Measurements from ENCODE around the gene NEDD4L. TPM values are rescaled to one million over a fixed set of nuclear protein-coding genes. Genes with fewer than 3 reads are reported as not detected.

The NEDD4L gene
- total RNA-seq, 2 experiments from 2014 or later = 3.2 to 3.3 TPM

DNA sequence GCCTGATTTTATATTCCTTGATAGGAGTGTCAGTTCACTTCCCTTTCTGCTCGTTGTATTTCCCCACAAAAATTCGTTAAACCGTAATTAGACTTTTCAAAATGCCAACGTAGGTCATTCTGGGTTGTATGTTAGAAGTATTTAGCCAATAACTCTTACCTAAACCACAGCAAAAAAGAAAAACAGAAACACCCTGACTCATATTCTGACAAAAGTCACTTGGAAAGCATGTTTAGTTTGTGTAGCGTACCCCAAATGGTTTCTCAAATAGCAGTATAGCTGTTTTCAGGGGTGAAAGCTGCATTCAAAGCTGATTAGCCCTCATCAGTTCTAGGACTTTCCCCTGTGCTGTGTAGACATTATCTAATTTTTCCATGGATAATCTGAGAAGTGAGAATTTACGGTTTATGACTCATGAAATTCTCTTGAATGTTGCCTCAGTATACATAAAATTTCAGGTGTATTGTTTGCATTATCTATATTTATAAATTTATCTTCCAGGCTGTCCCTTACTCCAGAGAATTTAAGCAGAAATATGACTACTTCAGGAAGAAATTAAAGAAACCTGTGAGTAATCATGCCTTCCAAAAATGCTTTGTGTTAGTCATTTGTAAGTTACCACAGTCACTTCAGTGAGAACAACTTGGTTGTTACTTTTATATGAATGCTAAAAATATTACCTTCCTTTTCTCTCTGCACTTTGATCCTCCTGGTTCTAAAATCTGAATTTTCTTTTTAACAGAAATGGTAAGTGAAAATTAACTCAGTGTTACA, 319.9 kb downstream of the NEDD4L start:
- Histone ChIP-seq H3K4me2 (ENCODE audit: low read length) (no peak overlapping the region), H4K20me1 (ENCODE audit: insufficient read depth, low read length) (no peaks in the 10 kb centered on the region), H3K9me3 (ENCODE audit: low read length) (no peaks in the 10 kb centered on the region), H3K9me2 (ENCODE audit: insufficient read depth, low read length) (no peaks in the 10 kb centered on the region), H3K4me3 (ENCODE audit: low read depth, low read length, poor library complexity, severe bottlenecking) (no peak overlapping the region), H3K79me2 (ENCODE audit: insufficient read depth, low read depth, low read length) (no peaks in the 10 kb centered on the region), H3K27ac (ENCODE audit: low read depth, low read length, poor library complexity, severe bottlenecking) (no peak overlapping the region), H2AFZ (ENCODE audit: low read length) (no peak overlapping the region), H3K4me1 (ENCODE audit: insufficient read depth, low read length, poor library complexity, severe bottlenecking) (no peaks in the 10 kb centered on the region), H3K36me3 (ENCODE audit: insufficient read depth, low read length) (no peaks in the 10 kb centered on the region)
- DNase-seq (ENCODE audit: low spot score) = no peak
- ChIA-PET POLR2A (interaction anchor here (0.7 to 1.1 kb wide), 2 partner anchors 38 to 386 kb away, joined by 3 read pairs; no protein-coding TSS in a partner anchor), CTCF (ENCODE audit: unreplicated experiment) (no interaction called here)
- TF ChIP-seq, protein P1, sequence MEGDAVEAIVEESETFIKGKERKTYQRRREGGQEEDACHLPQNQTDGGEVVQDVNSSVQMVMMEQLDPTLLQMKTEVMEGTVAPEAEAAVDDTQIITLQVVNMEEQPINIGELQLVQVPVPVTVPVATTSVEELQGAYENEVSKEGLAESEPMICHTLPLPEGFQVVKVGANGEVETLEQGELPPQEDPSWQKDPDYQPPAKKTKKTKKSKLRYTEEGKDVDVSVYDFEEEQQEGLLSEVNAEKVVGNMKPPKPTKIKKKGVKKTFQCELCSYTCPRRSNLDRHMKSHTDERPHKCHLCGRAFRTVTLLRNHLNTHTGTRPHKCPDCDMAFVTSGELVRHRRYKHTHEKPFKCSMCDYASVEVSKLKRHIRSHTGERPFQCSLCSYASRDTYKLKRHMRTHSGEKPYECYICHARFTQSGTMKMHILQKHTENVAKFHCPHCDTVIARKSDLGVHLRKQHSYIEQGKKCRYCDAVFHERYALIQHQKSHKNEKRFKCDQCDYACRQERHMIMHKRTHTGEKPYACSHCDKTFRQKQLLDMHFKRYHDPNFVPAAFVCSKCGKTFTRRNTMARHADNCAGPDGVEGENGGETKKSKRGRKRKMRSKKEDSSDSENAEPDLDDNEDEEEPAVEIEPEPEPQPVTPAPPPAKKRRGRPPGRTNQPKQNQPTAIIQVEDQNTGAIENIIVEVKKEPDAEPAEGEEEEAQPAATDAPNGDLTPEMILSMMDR (conservative IDR thresholded peaks at IDR 0.05; ENCODE audit: low read length) = no peak
- no peak for TF ChIP-seq EZH2phosphoT487 (IDR thresholded peaks at IDR 0.05; ENCODE audit: borderline replicate concordance, low read depth, low read length)
- no TSS peak for BruUV-seq (replicated peaks)
- intact Hi-C loops (cut with micrococcal nuclease; ENCODE audit: unreplicated experiment) = no loop called here

DNA sequence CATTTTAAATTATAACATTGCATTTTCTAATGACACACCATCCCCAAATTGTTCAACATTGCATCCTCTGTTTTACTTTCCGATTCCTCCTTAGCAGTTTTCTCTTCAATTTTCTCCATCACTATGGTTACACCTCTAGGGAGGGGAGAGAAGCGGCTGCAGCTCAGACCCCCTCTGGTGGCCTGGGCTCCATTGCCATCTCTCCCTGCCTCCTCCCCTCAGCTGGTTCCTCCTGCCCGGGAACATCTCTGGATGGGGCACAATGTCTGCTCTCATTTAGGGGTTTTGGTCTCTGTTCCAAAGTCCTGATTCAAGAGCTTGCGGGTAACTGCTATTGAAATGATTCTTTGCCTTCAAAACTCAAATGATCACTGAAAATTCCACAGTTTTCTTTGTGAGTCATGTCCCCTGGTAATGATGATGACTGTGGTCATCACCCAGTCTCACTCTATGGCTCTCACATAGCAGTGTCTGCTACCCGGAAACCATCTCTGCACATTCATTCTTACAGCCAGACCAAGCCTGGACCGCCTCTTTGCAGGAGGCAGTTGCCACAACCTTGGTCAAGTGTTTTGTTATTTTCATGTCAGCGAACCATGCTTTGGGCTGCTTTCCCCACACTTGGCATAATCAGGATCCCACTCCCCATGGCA, 321.0 kb downstream of the NEDD4L start:
- Histone ChIP-seq H2AFZ (ENCODE audit: low read length) (no peak overlapping the region), H3K4me3 (ENCODE audit: low read depth, low read length, poor library complexity, severe bottlenecking) (no peak overlapping the region), H3K36me3 (ENCODE audit: insufficient read depth, low read length) (no peaks in the 10 kb centered on the region), H3K27ac (ENCODE audit: low read depth, low read length, poor library complexity, severe bottlenecking) (no peak overlapping the region), H3K9me2 (ENCODE audit: insufficient read depth, low read length) (no peaks in the 10 kb centered on the region), H3K4me2 (ENCODE audit: low read length) (no peak overlapping the region), H3K4me1 (ENCODE audit: insufficient read depth, low read length, poor library complexity, severe bottlenecking) (no peaks in the 10 kb centered on the region), H3K79me2 (ENCODE audit: insufficient read depth, low read depth, low read length) (no peaks in the 10 kb centered on the region), H3K9me3 (ENCODE audit: low read length) (no peaks in the 10 kb centered on the region), H4K20me1 (ENCODE audit: insufficient read depth, low read length) (no peaks in the 10 kb centered on the region)
- TF ChIP-seq EZH2phosphoT487 (IDR thresholded peaks at IDR 0.05; ENCODE audit: borderline replicate concordance, low read depth, low read length) = no peak
- TF ChIP-seq, protein P1 (conservative IDR thresholded peaks at IDR 0.05; ENCODE audit: low read length) = no peak
- CTCF ChIA-PET (ENCODE audit: unreplicated experiment) = no interaction called here
- intact Hi-C loops (cut with micrococcal nuclease; ENCODE audit: unreplicated experiment) = no loop called here
- BruUV-seq (replicated peaks) = no TSS peak
- POLR2A ChIA-PET = interaction anchor here (0.6 kb wide), 1 partner anchor 15 kb away, joined by 4 read pairs; no protein-coding TSS in a partner anchor
- no peak for DNase-seq (ENCODE audit: low spot score)

All from OCI-LY7 (cell line).